ENCODE data around the gene ARHGAP8.

ARHGAP8 gene

DNA sequence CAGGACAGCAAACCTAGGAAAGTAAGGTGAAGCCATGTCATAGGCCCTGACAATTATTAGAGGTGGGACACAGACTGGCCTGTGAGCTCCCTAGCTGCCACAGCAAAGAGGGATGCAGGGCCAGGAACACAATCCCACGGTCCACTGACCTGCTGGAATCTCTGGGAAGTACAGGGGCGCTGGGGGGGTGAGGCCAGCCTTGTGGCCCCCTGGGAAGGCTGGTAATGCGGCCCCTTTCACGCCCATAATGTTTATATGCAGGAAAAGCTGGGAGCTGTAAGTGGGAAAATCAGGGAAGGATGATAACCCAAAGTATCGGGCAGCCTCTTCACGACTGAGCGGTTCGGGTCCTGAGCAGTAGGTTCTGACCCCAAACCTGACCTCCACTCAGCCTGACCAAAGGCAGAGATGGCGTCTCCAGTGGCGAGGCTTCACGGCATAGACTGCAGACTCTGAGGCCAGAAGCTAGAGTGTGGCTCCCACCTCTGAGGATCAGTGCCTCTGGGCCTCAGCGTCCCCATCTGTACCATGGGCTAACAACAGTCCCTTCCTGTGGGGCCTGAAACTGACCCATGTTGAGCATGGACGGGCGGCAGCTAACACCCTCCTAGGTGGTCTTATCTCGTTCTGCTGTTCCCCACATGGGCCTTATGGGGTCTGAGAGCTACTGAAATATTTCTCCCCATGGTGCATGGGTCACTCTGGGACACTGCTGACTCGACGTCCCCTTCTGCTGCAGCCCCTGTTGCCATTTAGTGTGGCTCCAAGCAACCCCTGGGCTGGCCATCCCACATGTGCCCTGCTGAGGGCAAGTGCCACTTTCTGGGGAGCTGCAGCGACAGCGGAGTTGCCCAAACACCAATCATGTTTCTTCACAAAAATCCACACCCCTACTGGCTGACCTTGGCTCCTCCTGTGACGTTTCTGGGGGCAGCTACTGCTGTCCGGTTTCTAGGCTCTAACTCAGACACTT lies 155.7 kb downstream of the ARHGAP8 start:
- no peaks in the 10 kb centered on the region for H3K4me1 ChIP-seq (ENCODE audit: control insufficient read depth in 5 of 5, insufficient read depth in 5 of 5, low read length in 5 of 5)

DNA sequence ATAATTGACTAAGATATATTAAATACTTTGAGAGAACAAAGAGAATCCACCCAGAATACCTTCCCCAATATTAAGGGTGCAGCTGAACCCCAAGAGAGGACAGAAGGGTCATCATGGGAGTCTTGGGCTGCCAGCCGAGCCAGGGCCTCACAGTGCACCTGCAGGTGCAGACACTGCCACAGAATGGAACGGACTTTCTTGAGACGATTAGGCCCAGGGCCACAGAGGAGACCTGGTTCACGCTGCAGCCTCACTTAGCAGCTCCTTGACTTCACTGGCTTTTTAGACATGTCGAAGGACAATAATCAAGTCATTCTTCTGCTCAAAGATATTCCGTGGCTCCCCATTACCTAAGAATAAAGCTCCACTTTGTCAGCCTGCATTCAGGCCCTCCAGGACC lies 156.9 kb downstream of the ARHGAP8 start:
- H3K4me3 ChIP-seq (ENCODE audit: low read depth in 1 of 5, low read length in 5 of 5), result no peak overlapping the region
- no peak overlapping the region for H3K9ac ChIP-seq (ENCODE audit: low read length in 5 of 5)
- no peaks in the 10 kb centered on the region for H3K36me3 ChIP-seq (ENCODE audit: control insufficient read depth in 5 of 5, insufficient read depth in 5 of 5, low read length in 5 of 5)
- H3K27me3 ChIP-seq (ENCODE audit: control insufficient read depth in 5 of 5, insufficient read depth in 4 of 5, low read length in 5 of 5), result peaks cover 11 to 32% (median 18%) of the 10 kb centered on the region in 5 donors
- no peaks in the 10 kb centered on the region for H3K4me1 ChIP-seq (ENCODE audit: control insufficient read depth in 5 of 5, insufficient read depth in 5 of 5, low read length in 5 of 5)
- H3K9me3 ChIP-seq (ENCODE audit: control insufficient read depth in 5 of 5, low read length in 5 of 5), result peaks cover 0 to 14% (median 4%) of the 10 kb centered on the region in 5 donors
- H3K27ac ChIP-seq (ENCODE audit: low read depth, low read length), result no peak overlapping the region

More for the DNA sequence above, 155.7 kb downstream of the ARHGAP8 start:
- Histone ChIP-seq H3K27ac (ENCODE audit: low read depth, low read length) (no peak overlapping the region), H3K36me3 (ENCODE audit: control insufficient read depth in 5 of 5, insufficient read depth in 5 of 5, low read length in 5 of 5) (no peaks in the 10 kb centered on the region), H3K4me3 (ENCODE audit: low read depth in 1 of 5, low read length in 5 of 5) (no peak overlapping the region), H3K9me3 (ENCODE audit: control insufficient read depth in 5 of 5, low read length in 5 of 5) (peaks cover 0 to 14% (median 4%) of the 10 kb centered on the region in 5 donors), H3K9ac (ENCODE audit: low read length in 5 of 5) (no peak overlapping the region), H3K27me3 (ENCODE audit: control insufficient read depth in 5 of 5, insufficient read depth in 4 of 5, low read length in 5 of 5) (peaks cover 11 to 26% (median 15%) of the 10 kb centered on the region in 5 donors)

All from subcutaneous abdominal adipose tissue (tissue), 5 donors.